Measurements from ENCODE around the gene VSTM4. TPM values are rescaled to one million over a fixed set of nuclear protein-coding genes. Genes with fewer than 3 reads are reported as not detected.

The VSTM4 gene
- total and polyA plus RNA-seq, 2 experiments from 2014 or later = 0.21 to 0.66 TPM

GRCh38 chr10:48990226-48990625, 125.1 kb downstream of the VSTM4 start:
- no peaks in the 10 kb centered on the region for H3K36me3 ChIP-seq (ENCODE audit: insufficient read depth)
- H3K27me3 Mint-ChIP-seq (ENCODE audit: insufficient read depth, low read depth, poor library complexity) = no peaks in the 10 kb centered on the region
- H3F3A ChIP-seq (replicated peaks; ENCODE audit: low read depth) = no peaks in the 10 kb centered on the region
- H3K4me3 ChIP-seq = no peak overlapping the region
- no peaks in the 10 kb centered on the region for H3K4me1 ChIP-seq (ENCODE audit: insufficient read depth)
- TF ChIP-seq POLR2AphosphoS5 (IDR thresholded peaks at IDR 0.05; ENCODE audit: low read depth) (no peak), ETS1 (IDR thresholded peaks at IDR 0.05) (no peak), ZNF331 (CRISPR knock-in tag; IDR thresholded peaks at IDR 0.05; ENCODE audit: low read depth) (no peak), ZNF462 (CRISPR knock-in tag; IDR thresholded peaks at IDR 0.05) (no peak), JUNB (IDR thresholded peaks at IDR 0.05; ENCODE audit: unreplicated experiment) (no peak), EZH2 (IDR thresholded peaks at IDR 0.05; ENCODE audit: low read depth, unreplicated experiment) (no peak), NANOG (IDR thresholded peaks at IDR 0.05; ENCODE audit: borderline replicate concordance) (no peak), STAT1 (IDR thresholded peaks at IDR 0.05; ENCODE audit: unreplicated experiment) (no peak), REST (IDR thresholded peaks at IDR 0.05; ENCODE audit: unreplicated experiment) (no peak), ZNF114 (CRISPR knock-in tag; IDR thresholded peaks at IDR 0.05) (no peak)
- no peak for DNase-seq (ENCODE audit: low spot score)
- no peaks in the 10 kb centered on the region for H3K4me1 Mint-ChIP-seq
- no peak overlapping the region for H3K27ac Mint-ChIP-seq
- no peaks in the 10 kb centered on the region for H3K9me3 Mint-ChIP-seq
- no peaks in the 10 kb centered on the region; the same call in 1 of the 2 replicates for H3K9me2 ChIP-seq (ENCODE audit: insufficient read depth)
- no peak overlapping the region for H3K27ac ChIP-seq (ENCODE audit: low read depth)
- no peak overlapping the region for H3K4me2 ChIP-seq
- ATAC-seq = no peak
- no peak overlapping the region for H3K4me3 Mint-ChIP-seq
- no peak overlapping the region for H2AFZ ChIP-seq
- no peaks in the 10 kb centered on the region for H4K20me1 ChIP-seq (replicated peaks; ENCODE audit: insufficient read depth)
- H3K27me3 ChIP-seq (ENCODE audit: insufficient read depth) = no peaks in the 10 kb centered on the region
- no peaks in the 10 kb centered on the region for H3K79me2 ChIP-seq (replicated peaks; ENCODE audit: insufficient read depth)
- H3K36me3 Mint-ChIP-seq (ENCODE audit: low read depth) = no peaks in the 10 kb centered on the region

Data from GM23338 (cell line).